GM08714 (cell line): ENCODE data around the gene GFER.

Source experiments
- H3K4me3 ChIP-seq: fragments of 200-500 bp; sonication (Bioruptor generic); 2 replicates; pipeline ENCODE4 v1.5.1; 2014; ENCODE audit warnings: mild to moderate bottlenecking, low read length, inconsistent platforms
- ZNF274 ChIP-seq: IDR thresholded peaks from 2 replicates; pipeline ENCODE4 v1.6.1; 2012; ENCODE audit warnings: mild to moderate bottlenecking, low read depth, low read length

The GFER gene

GRCh38 chr16:2035431-2036199, 51.6 kb downstream of the GFER start:
- no peak for TF ChIP-seq ZNF274
- no peak overlapping the region for H3K4me3 ChIP-seq

- no peak for TF ChIP-seq ZNF274
- no peak overlapping the region for H3K4me3 ChIP-seq
Observed at GRCh38 chr16:2036200-2036966, 52.4 kb downstream of the GFER start.

DNA sequence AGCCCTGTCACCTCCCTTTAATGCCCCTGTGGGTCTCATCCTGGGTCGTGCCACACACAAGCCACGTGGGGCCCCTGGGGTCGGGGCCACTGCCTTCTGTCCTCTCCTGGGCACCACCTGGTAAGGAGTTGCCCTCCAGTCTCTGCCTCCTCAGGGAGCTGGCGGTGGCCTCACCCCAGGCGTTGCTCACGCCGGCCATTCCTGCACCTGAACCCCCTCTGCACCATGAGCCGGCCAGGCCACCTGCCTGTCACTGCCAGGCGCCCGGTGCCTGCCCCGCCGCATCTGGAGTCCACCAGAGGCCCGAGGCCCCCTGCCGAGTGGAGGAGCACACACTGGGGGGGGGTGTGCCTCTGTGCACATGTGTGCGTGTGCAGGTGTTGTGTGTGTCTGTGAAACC, 53.1 kb downstream of the GFER start:
- H3K4me3 ChIP-seq: no peak overlapping the region
- no peak for TF ChIP-seq ZNF274
